Gastrocnemius medialis (tissue), 4 donors: ENCODE results near the gene IGFBP2.

ENCODE experiments used
- CTCF ChIP-seq, 5 experiments: fragments of 450-650 bp in 3 of 5; fragments of 200-600 bp in 2 of 5; sonication (generic) in 2 of 5; IDR thresholded peaks in 4 of 5; conservative IDR thresholded peaks in 1 of 5; 1 replicate in 4 of 5; 2 replicates in 1 of 5; pipeline ENCODE4 v1.5.1; 2016 to 2019; ENCODE audit warnings: antibody characterized with exemption in 5 of 5, mild to moderate bottlenecking in 3 of 5, moderate library complexity in 3 of 5
- POLR2A ChIP-seq, 2 donors: fragments of 450-650 bp; IDR thresholded peaks; one replicate each; pipeline ENCODE4 v1.6.1; 2017; ENCODE audit warnings: antibody characterized with exemption in 2 of 2, mild to moderate bottlenecking in 2 of 2, moderate library complexity in 2 of 2

GRCh38 chr2:216670266-216671080 is 37.3 kb downstream of the IGFBP2 start:
- TF ChIP-seq POLR2A (IDR thresholded peaks at IDR 0.05) (no peak), CTCF (IDR thresholded peaks at IDR 0.05 in 4 of 5, conservative IDR thresholded peaks at IDR 0.05 in 1 of 5) (no peak)
